Choroid plexus epithelial cell (primary cell): ENCODE measurements around the gene TNNT2.
A peak's percentile ranks its signal among the peaks of the same experiment; 100 is the strongest.

ENCODE experiments used
- DNase-seq: peaks from one replicate; pipeline ENCODE4 v3.0.0-alpha.2; 2010; ENCODE audit warnings: low read depth
- H3K4me3 ChIP-seq: 2 replicates; pipeline ENCODE4 v1.5.1; 2011; ENCODE audit warnings: low read depth, mild to moderate bottlenecking, control low read depth, low read length, moderate library complexity
- CTCF ChIP-seq: conservative IDR thresholded peaks from 2 replicates; pipeline ENCODE4 v1.5.1; 2011; ENCODE audit warnings: low read depth, mild to moderate bottlenecking, control low read depth, inconsistent platforms, low read length, moderate library complexity

The TNNT2 gene

GRCh38 chr1:201351617-201352016, 25.9 kb downstream of the TNNT2 start:
- H3K4me3 ChIP-seq: no peak overlapping the region
- TF ChIP-seq CTCF: no peak
- DNase-seq: no peak

- H3K4me3 ChIP-seq: no peak overlapping the region
- DNase-seq: no peak
- no peak for TF ChIP-seq CTCF
These were observed 26.6 kb downstream of the TNNT2 start for GRCh38 chr1:201350884-201351283.

GRCh38 chr1:201350361-201350725, 27.1 kb downstream of the TNNT2 start:
- no peak overlapping the region for H3K4me3 ChIP-seq
- DNase-seq: no peak
- no peak for TF ChIP-seq CTCF

GRCh38 chr1:201349092-201349491, 28.4 kb downstream of the TNNT2 start:
- no peak overlapping the region for H3K4me3 ChIP-seq
- DNase-seq: no peak
- no peak for TF ChIP-seq CTCF

- DNase-seq: peak; percentile 74
- TF ChIP-seq CTCF: peak; percentile 85
- no peak overlapping the region for H3K4me3 ChIP-seq
These were observed 29.3 kb downstream of the TNNT2 start for GRCh38 chr1:201348211-201348566.

- no peak overlapping the region for H3K4me3 ChIP-seq
- DNase-seq: no peak
- no peak for TF ChIP-seq CTCF
These were observed 29.8 kb downstream of the TNNT2 start for GRCh38 chr1:201347498-201348210.

GRCh38 chr1:201346987-201347386, 30.5 kb downstream of the TNNT2 start:
- TF ChIP-seq CTCF: no peak
- no peak for DNase-seq

More at GRCh38 chr1:201346987-201347386, 30.5 kb downstream of the TNNT2 start:
- H3K4me3 ChIP-seq: no peak overlapping the region
